Activated CD8-positive, alpha-beta T cell treated with anti-CD3 and anti-CD28 coated beads for 36 hours (primary cell): ENCODE results near the gene NALCN. TPM values are rescaled to one million over a fixed set of nuclear protein-coding genes. Genes with fewer than 3 reads are reported as not detected.

ENCODE experiments used
- ATAC-seq: fragments of 200-7000 bp; cut with Tn5 transposase; one replicate; pipeline ENCODE4 v1.10.0; 2021; ENCODE audit warnings: mild to moderate bottlenecking, moderate library complexity
- CTCF ChIA-PET: fragments of 350-600 bp; sonication (Branson Sonifier 250); formaldehyde crosslinking; loops from one replicate; lab custom pipeline; 2021; ENCODE audit warnings: antibody characterized with exemption; lab: Charles Lee
- POLR2A ChIA-PET: fragments of 350-600 bp; sonication (Branson Sonifier 250); formaldehyde crosslinking; loops from one replicate; lab custom pipeline; 2021; ENCODE audit warnings: antibody characterized with exemption; lab: Charles Lee
- DNase-seq: peaks from one replicate; pipeline ENCODE4 v3.0.0-alpha.2; 2020
- H3K27ac Mint-ChIP-seq: one replicate; pipeline ENCODE4 v1.8.0; 2021; ENCODE audit warnings: mild to moderate bottlenecking, mixed read lengths
- H3K27me3 Mint-ChIP-seq: one replicate; pipeline ENCODE4 v1.8.0; 2021; ENCODE audit warnings: mixed read lengths
- H3K36me3 Mint-ChIP-seq: one replicate; pipeline ENCODE4 v1.8.0; 2021; ENCODE audit warnings: low read depth, mixed read lengths
- H3K4me1 Mint-ChIP-seq: one replicate; pipeline ENCODE4 v1.8.0; 2021; ENCODE audit warnings: low read depth, mixed read lengths
- H3K4me3 Mint-ChIP-seq: one replicate; pipeline ENCODE4 v1.8.0; 2021; ENCODE audit warnings: mild to moderate bottlenecking, moderate library complexity, mixed read lengths
- H3K9me3 Mint-ChIP-seq: one replicate; pipeline ENCODE4 v1.8.0; 2021; ENCODE audit warnings: mixed read lengths
- intact Hi-C: fragments of 100-400 bp; cut with micrococcal nuclease; formaldehyde crosslinking; loops from one replicate; pipeline ENCODE4 v1.10.0; 2022
- total RNA-seq, 2 experiments: library from RNA; stranded (reverse); gene quantifications; one replicate each; pipeline ENCODE4 v1.2.3, GENCODE V29; 2021
- TF ChIP-seq, protein P1 (sequence below): fragments of 200-600 bp; IDR thresholded peaks from one replicate; pipeline ENCODE4 v1.8.0; 2022; ENCODE audit warnings: antibody characterized with exemption, mild to moderate bottlenecking

NALCN gene
- total RNA-seq, 2 experiments from 2014 or later = not detected

DNA sequence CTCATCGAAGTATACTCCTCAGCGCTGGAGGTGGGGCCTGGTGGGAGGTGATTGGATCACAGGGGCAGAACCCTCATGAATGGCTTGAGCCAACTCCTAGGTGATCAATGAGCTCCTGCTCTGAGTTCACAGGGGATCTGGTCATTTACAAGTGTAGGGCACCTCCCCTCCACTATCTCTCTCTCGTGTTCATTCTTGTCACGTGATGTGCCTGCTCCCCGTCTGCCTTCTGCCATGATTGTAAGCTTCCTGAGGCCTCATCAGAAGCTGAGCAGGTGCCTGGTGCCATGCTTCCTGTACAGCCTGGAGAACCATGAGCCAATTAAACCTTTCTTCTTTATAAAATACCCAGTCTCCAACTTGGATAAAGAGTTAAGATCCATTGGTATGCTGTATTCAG, 61.4 kb downstream of the NALCN start:
- Mint-ChIP-seq H3K27ac (no peak overlapping the region), H3K9me3 (peaks cover 2% of the 10 kb centered on the region), H3K4me3 (no peak overlapping the region), H3K27me3 (peaks cover 2% of the 10 kb centered on the region), H3K36me3 (no peaks in the 10 kb centered on the region), H3K4me1 (no peaks in the 10 kb centered on the region)
- ATAC-seq (no peak), DNase-seq (no peak)
- ChIA-PET POLR2A (no interaction called here), CTCF (no interaction called here)
- TF ChIP-seq, protein P1, sequence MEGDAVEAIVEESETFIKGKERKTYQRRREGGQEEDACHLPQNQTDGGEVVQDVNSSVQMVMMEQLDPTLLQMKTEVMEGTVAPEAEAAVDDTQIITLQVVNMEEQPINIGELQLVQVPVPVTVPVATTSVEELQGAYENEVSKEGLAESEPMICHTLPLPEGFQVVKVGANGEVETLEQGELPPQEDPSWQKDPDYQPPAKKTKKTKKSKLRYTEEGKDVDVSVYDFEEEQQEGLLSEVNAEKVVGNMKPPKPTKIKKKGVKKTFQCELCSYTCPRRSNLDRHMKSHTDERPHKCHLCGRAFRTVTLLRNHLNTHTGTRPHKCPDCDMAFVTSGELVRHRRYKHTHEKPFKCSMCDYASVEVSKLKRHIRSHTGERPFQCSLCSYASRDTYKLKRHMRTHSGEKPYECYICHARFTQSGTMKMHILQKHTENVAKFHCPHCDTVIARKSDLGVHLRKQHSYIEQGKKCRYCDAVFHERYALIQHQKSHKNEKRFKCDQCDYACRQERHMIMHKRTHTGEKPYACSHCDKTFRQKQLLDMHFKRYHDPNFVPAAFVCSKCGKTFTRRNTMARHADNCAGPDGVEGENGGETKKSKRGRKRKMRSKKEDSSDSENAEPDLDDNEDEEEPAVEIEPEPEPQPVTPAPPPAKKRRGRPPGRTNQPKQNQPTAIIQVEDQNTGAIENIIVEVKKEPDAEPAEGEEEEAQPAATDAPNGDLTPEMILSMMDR = no peak
- intact Hi-C loops = no loop called here

DNA sequence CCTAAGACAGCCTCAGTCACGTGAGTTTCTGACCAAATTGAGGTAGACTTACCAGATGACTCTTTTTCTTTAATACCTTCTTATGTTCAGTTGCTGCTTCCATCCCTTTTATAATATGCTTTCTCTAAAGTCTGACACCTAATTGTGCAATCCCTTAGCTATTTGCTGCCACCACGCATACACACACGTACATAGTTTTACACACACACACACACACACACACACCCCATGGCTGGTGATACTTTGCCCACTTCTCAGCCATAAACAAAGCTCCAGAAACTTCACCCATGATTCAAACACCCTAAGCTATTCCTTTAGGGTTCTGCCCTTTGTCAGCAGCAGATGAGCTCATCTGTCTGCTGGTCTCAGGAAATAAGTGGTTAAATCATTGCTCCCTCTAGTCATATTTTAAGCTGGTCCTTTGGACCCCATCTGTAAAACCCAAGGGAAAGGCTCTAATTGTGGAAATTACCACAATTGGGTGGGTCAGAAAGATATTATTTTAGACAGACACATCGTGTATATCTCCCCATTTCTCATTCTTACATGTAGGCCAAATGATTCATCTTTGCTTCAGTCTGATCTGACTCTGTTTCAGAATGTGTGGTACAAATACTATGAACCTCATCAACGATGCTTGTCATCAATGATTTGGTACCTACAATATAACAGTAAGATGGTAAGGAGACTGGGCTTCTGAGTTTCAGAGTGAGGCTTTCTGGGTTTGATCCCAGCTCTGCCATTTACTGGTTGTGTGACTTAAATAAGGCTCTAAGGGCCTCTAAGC, 69.2 kb downstream of the NALCN start:
- Mint-ChIP-seq H3K9me3 (no peaks in the 10 kb centered on the region), H3K4me3 (no peak overlapping the region), H3K36me3 (no peaks in the 10 kb centered on the region), H3K27ac (no peak overlapping the region), H3K27me3 (peaks cover 3% of the 10 kb centered on the region), H3K4me1 (no peaks in the 10 kb centered on the region)
- CTCF ChIA-PET = no interaction called here
- ATAC-seq (no peak), DNase-seq (no peak)
- POLR2A ChIA-PET = no interaction called here
- TF ChIP-seq, protein P1 = no peak
- intact Hi-C loops = no loop called here

DNA sequence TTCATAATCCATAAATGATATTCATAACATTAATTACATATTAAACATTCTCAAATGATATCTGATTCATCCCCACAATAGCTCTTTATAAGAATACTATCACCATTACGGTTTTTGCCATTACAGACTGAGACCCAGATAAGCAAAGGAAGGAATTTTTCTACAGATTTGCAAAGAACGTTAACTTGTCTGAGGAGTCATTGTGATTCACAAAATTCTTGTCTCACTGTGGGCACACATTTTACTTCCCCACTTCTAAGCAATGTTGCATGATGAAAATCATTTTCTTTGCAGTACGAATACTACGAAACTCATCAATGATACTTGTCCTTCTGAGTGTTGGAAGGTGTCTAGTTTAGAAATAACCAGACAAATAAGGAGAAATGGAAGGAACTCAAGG, 70.1 kb downstream of the NALCN start:
- intact Hi-C loops = no loop called here
- no peaks in the 10 kb centered on the region for H3K9me3 Mint-ChIP-seq
- TF ChIP-seq, protein P1 = no peak
- peaks cover 3% of the 10 kb centered on the region for H3K27me3 Mint-ChIP-seq
- DNase-seq (no peak), ATAC-seq (no peak)
- no peaks in the 10 kb centered on the region for H3K36me3 Mint-ChIP-seq
- no peaks in the 10 kb centered on the region for H3K4me1 Mint-ChIP-seq
- ChIA-PET CTCF (no interaction called here), POLR2A (no interaction called here)
- H3K4me3 Mint-ChIP-seq = no peak overlapping the region
- H3K27ac Mint-ChIP-seq = no peak overlapping the region

DNA sequence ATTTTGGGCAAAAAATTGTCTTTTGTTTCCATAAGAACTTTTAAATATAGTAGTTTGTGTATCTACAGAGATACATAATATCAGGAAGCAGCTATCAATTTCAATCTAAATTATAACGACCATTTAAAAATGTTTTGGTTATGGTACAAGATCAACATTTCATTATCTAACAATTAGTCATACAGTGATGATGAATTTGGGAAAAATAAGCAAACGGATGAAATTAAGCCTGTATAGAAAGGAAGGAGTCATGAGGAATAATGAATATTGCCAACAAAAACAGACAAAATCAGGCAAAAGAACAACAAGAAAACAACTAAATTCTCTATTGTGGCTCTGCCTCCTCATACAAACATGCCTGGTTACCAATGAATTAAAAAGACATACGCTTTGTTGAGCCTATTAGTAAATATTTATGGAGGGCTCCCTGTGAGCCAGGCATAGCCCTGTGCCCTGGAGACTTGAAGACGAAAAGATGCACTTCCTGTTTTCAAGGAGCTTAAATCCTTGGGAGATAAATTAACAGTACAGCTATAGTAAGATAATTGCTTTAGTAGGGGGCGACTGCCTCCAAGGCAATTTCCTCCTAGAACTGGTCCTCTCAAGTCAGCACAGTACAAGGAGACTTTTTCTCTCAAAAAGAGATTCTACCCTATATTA, 73.0 kb downstream of the NALCN start:
- DNase-seq = no peak
- TF ChIP-seq, protein P1 = no peak
- no peaks in the 10 kb centered on the region for H3K9me3 Mint-ChIP-seq
- ATAC-seq = no peak
- H3K4me3 Mint-ChIP-seq = no peak overlapping the region
- ChIA-PET POLR2A (no interaction called here), CTCF (no interaction called here)
- intact Hi-C loops = no loop called here
- peaks cover 3% of the 10 kb centered on the region for H3K27me3 Mint-ChIP-seq
- no peaks in the 10 kb centered on the region for H3K36me3 Mint-ChIP-seq
- H3K27ac Mint-ChIP-seq = no peak overlapping the region
- H3K4me1 Mint-ChIP-seq = no peaks in the 10 kb centered on the region

DNA sequence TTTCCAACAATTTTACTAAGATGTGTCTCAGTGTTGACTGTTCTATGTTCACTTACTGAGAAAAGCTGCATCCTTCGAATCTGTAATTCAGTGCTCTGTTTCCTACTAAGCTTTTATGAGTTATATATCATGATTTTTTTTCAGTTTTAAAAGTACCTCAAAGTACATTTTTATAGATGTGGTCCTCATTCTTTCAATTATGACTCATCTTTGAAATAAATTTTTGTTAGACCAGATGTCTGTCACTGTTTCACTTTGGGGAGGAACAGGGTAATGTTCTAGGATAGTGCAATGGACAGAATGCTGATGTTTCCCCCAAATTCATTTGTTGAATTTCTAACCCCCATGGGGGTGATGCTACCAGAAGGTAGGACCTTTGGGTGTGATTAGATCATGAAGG, 74.8 kb downstream of the NALCN start:
- intact Hi-C loops = no loop called here
- Mint-ChIP-seq H3K9me3 (no peaks in the 10 kb centered on the region), H3K4me1 (no peaks in the 10 kb centered on the region), H3K4me3 (no peak overlapping the region), H3K27ac (no peak overlapping the region), H3K27me3 (peaks cover 3% of the 10 kb centered on the region), H3K36me3 (no peaks in the 10 kb centered on the region)
- DNase-seq (no peak), ATAC-seq (no peak)
- POLR2A ChIA-PET = no interaction called here
- CTCF ChIA-PET = no interaction called here
- TF ChIP-seq, protein P1 = no peak
